Mesenchymal stem cell (in vitro differentiated cells and primary cell): ENCODE data around the gene TAMALIN.
A peak's percentile ranks its signal among the peaks of the same experiment; 100 is the strongest.

Source experiments
- DNase-seq: peaks from one replicate; pipeline ENCODE4 v3.0.0-alpha.2; 2013
- H2AFZ ChIP-seq: one replicate; pipeline ENCODE4 v1.6.1; 2013; ENCODE audit warnings: low read depth, mild to moderate bottlenecking, control low read depth, inconsistent platforms, low read length, moderate library complexity
- H2AK5ac ChIP-seq: 2 replicates; pipeline ENCODE4 v1.6.1; 2013; ENCODE audit warnings: low read length, moderate library complexity, mild to moderate bottlenecking, inconsistent platforms; ENCODE audit not compliant: severe bottlenecking
- H2BK120ac ChIP-seq: one replicate; pipeline ENCODE4 v1.6.1; 2013; ENCODE audit warnings: low read depth, mild to moderate bottlenecking, inconsistent platforms, low read length, moderate library complexity
- H2BK12ac ChIP-seq, 2 experiments: one replicate each; pipeline ENCODE4 v1.6.1; 2013; ENCODE audit warnings: inconsistent platforms in 2 of 2, low read length in 2 of 2, mild to moderate bottlenecking in 2 of 2, moderate library complexity in 2 of 2, control low read depth in 1 of 2
- H2BK15ac ChIP-seq: one replicate; pipeline ENCODE4 v1.6.1; 2013; ENCODE audit warnings: mild to moderate bottlenecking, low read depth, inconsistent platforms; ENCODE audit not compliant: poor library complexity, severe bottlenecking
- H2BK5ac ChIP-seq: 2 replicates; pipeline ENCODE4 v1.6.1; 2013; ENCODE audit warnings: low read depth, mild to moderate bottlenecking, low read length, control low read depth, inconsistent platforms; ENCODE audit not compliant: poor library complexity, severe bottlenecking
- H3K14ac ChIP-seq, 2 experiments: one replicate each; pipeline ENCODE4 v1.6.1; 2013; ENCODE audit warnings: inconsistent platforms in 2 of 2, low read length in 2 of 2, control low read depth in 1 of 2, mild to moderate bottlenecking in 1 of 2, moderate library complexity in 1 of 2
- H3K18ac ChIP-seq, 2 experiments: one replicate each; pipeline ENCODE4 v1.6.1; 2013; ENCODE audit warnings: inconsistent platforms in 2 of 2, low read length in 2 of 2, control low read depth in 1 of 2, low read depth in 1 of 2, mild to moderate bottlenecking in 1 of 2
- H3K23ac ChIP-seq, 2 experiments: one replicate each; pipeline ENCODE4 v1.6.1; 2013; ENCODE audit warnings: inconsistent platforms in 2 of 2, low read length in 2 of 2, mild to moderate bottlenecking in 2 of 2, moderate library complexity in 2 of 2, control low read depth in 1 of 2
- H3K27ac ChIP-seq: 2 replicates; pipeline ENCODE4 v1.5.1; 2013; ENCODE audit warnings: mild to moderate bottlenecking, moderate library complexity, low read length, control low read depth, inconsistent platforms; ENCODE audit not compliant: poor library complexity, severe bottlenecking
- H3K27me3 ChIP-seq, 2 experiments: 2 replicates each; pipeline versions ENCODE4 v1.6.1 to v1.7.0; 2013; ENCODE audit warnings: low read length in 2 of 2, mild to moderate bottlenecking in 2 of 2, moderate library complexity in 2 of 2, control low read depth in 1 of 2, inconsistent platforms in 1 of 2; ENCODE audit not compliant: control insufficient read depth in 1 of 2, insufficient read depth in 1 of 2
- H3K36me3 ChIP-seq, 2 experiments: 2 replicates each; pipeline versions ENCODE4 v1.6.1 to v1.7.0; 2013; ENCODE audit warnings: low read length in 2 of 2, control low read depth in 1 of 2, inconsistent platforms in 1 of 2, low read depth in 1 of 2, mild to moderate bottlenecking in 1 of 2; ENCODE audit not compliant: insufficient read depth in 2 of 2, control insufficient read depth in 1 of 2
- H3K4ac ChIP-seq, 2 experiments: one replicate each; pipeline ENCODE4 v1.6.1; 2013; ENCODE audit warnings: inconsistent platforms in 2 of 2, low read length in 2 of 2, mild to moderate bottlenecking in 2 of 2, moderate library complexity in 2 of 2, control low read depth in 1 of 2, low read depth in 1 of 2
- H3K4me1 ChIP-seq: 2 replicates; pipeline ENCODE4 v1.6.1; 2013; ENCODE audit warnings: low read depth, low read length, control low read depth; ENCODE audit not compliant: control insufficient read depth, insufficient read depth
- H3K4me2 ChIP-seq: 2 replicates; pipeline ENCODE4 v1.6.1; 2013; ENCODE audit warnings: low read length, mild to moderate bottlenecking, inconsistent platforms; ENCODE audit not compliant: poor library complexity, severe bottlenecking
- H3K4me3 ChIP-seq, 2 experiments: 2 replicates each; pipeline versions ENCODE4 v1.5.1 to v1.7.0; 2013; ENCODE audit warnings: low read length in 2 of 2, mild to moderate bottlenecking in 2 of 2, control low read depth in 1 of 2, low read depth in 1 of 2; ENCODE audit not compliant: insufficient read depth in 1 of 2
- H3K79me1 ChIP-seq: replicated peaks from 2 replicates; pipeline ENCODE4 v1.6.1; 2013; ENCODE audit warnings: mild to moderate bottlenecking, control low read depth, low read length, inconsistent platforms; ENCODE audit not compliant: poor library complexity, severe bottlenecking
- H3K9ac ChIP-seq: 2 replicates; pipeline ENCODE4 v1.7.0; 2013; ENCODE audit warnings: mild to moderate bottlenecking, low read length, moderate library complexity
- H3K9me3 ChIP-seq: 2 replicates; pipeline ENCODE4 v1.7.0; 2013; ENCODE audit warnings: mild to moderate bottlenecking, low read length; ENCODE audit not compliant: control insufficient read depth
- H4K8ac ChIP-seq: one replicate; pipeline ENCODE4 v1.6.1; 2013; ENCODE audit warnings: inconsistent platforms, mild to moderate bottlenecking, low read length, moderate library complexity
- H4K91ac ChIP-seq: one replicate; pipeline ENCODE4 v1.6.1; 2013; ENCODE audit warnings: mild to moderate bottlenecking, low read length, inconsistent platforms
- WGBS: methylation state at CpG from one replicate; pipeline ENCODE4 v1.1.7; 2013; ENCODE audit warnings: mixed read lengths; 5-methylcytosine and 5-hydroxymethylcytosine counted together

Gene TAMALIN

DNA sequence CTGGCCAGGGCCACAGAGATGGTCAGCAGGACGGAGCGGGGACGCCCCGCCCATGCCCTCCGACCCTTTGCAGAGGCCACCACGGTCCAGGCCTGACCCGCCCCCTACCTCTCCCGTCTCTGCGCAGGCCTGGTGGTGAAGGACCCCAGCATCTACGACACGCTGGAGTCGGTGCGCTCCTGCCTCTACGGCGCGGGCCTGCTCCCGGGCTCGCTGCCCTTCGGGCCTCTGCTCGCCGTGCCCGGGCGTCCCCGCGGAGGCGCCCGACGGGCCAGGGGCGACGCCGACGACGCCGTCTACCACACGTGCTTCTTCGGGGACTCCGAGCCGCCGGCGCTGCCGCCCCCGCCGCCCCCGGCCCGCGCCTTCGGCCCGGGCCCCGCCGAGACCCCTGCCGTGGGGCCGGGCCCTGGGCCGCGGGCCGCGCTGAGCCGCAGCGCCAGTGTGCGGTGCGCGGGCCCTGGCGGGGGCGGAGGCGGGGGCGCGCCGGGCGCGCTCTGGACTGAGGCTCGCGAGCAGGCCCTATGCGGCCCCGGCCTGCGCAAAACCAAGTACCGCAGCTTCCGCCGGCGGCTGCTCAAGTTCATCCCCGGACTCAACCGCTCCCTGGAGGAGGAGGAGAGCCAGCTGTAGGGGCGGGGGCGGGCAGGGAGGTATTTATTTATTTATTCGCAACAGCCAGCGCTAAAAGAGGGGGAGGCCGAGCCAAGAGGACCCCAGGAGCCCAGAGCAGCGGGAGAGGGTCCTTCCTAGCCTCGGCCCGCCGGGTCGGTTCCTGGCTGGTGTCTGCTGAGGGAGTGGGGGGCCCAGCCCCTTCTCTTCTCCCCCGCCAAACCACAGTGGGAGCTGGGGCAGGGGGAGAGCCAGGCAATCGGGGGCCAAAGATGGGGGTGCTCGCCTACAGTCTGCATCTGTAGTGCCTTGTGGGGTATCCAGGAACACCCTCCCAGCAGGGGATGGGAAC is 8.1 kb downstream of the TAMALIN start:
- no peak overlapping the region for H2AK5ac ChIP-seq
- no peak overlapping the region for H4K8ac ChIP-seq
- H3K27me3 ChIP-seq, result peaks cover 0 to under 1% of the 10 kb centered on the region in 2 experiments
- peaks cover 35 to 40% of the 10 kb centered on the region in 2 experiments for H3K36me3 ChIP-seq
- no peak overlapping the region for H3K4me2 ChIP-seq
- H3K14ac ChIP-seq, result no peak overlapping the region
- no peak overlapping the region for H3K27ac ChIP-seq
- WGBS, result 65% methylated on average over 78 of the region's 93 CpGs
- no peak overlapping the region for H2AFZ ChIP-seq
- H4K91ac ChIP-seq, result peak overlapping the region; percentile 6
- H2BK15ac ChIP-seq, result no peak overlapping the region
- H2BK5ac ChIP-seq, result no peak overlapping the region
- no peak overlapping the region for H3K4me3 ChIP-seq
- no peak overlapping the region for H2BK120ac ChIP-seq
- H3K4me1 ChIP-seq, result peaks cover 28% of the 10 kb centered on the region
- no peaks in the 10 kb centered on the region for H3K79me1 ChIP-seq
- no peak overlapping the region for H2BK12ac ChIP-seq
- no peak for DNase-seq
- no peaks in the 10 kb centered on the region for H3K9me3 ChIP-seq
- H3K23ac ChIP-seq, result no peak overlapping the region
- no peak overlapping the region for H3K4ac ChIP-seq
- no peak overlapping the region for H3K18ac ChIP-seq
- H3K9ac ChIP-seq, result no peak overlapping the region

DNA sequence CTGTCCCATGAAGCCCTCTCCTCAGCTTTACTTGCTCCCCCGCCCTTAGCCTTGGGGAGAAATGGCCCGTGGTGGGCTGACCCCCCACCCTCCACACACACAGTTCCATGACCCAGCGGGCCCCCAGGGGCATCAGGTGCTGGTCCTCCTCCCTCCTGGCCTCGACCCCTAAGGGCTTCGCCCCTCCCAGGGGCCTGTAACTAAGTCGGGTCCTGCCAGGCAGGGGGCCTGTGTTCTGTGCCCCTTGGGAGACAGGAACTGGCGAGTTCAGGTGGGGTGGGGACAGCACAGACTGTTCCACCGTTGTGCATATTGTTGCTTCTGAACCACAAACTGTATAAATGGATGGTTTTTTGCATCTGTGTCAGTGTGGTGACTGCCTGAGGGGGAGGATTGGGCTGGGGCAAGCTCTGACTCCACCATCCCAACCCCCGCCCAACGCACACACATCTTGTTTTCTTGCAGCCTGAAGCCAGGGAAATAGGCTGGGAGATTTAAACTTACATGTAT is 8.8 kb downstream of the TAMALIN start:
- Histone ChIP-seq H3K4ac (peak overlapping the region in 1 of 2 experiments; percentile 17), H3K9me3 (no peaks in the 10 kb centered on the region), H3K4me2 (no peak overlapping the region), H3K4me1 (peaks cover 28% of the 10 kb centered on the region), H3K18ac (no peak overlapping the region), H2BK12ac (no peak overlapping the region), H3K27me3 (peaks cover 0 to 8% of the 10 kb centered on the region in 2 experiments), H2BK120ac (no peak overlapping the region), H3K4me3 (no peak overlapping the region), H3K79me1 (no peaks in the 10 kb centered on the region), H4K91ac (no peak overlapping the region), H3K27ac (no peak overlapping the region), H3K36me3 (peaks cover 35 to 40% of the 10 kb centered on the region in 2 experiments), H3K14ac (no peak overlapping the region), H2AFZ (no peak overlapping the region), H2BK15ac (no peak overlapping the region), H3K23ac (no peak overlapping the region), H3K9ac (no peak overlapping the region), H2BK5ac (no peak overlapping the region), H2AK5ac (peak overlapping the region; percentile 14), H4K8ac (peak overlapping the region; percentile 1)
- 84% methylated on average over 10 of the region's 10 CpGs for WGBS
- no peak for DNase-seq

DNA sequence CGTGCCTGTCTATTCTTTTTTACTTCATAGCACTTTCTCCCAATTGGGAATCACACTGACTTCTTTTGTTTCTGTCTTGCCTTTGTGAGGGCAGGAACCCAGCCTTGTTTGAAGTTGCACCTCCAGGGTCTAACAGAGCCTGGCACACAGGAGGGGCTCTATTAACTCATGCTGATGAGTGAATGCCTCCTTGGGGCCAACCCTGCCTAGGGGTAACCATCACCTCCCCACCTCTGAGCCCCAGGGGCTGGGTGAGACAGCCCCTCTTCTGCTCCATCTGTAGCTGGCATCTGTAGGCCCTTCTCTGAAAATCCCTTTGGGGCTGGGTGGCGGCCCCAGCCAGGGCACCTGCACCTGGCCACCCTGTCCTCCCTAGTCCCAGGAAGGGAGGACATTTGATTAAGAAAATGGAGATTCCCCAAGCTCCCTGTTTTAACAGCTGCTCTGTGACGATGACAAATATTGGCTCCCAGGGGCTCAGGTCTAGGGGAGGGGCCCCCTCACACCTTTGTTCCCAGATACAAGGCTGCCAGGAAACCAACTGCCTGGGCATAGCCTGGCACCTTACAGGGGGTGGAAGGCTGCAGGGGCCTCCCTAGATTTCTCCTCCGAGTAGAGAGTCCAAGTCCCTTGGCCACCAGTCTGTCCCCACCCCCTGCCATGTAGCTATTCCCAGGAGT is 11.8 kb downstream of the TAMALIN start:
- H3K4me2 ChIP-seq, result peak overlapping the region; percentile 17
- no peak overlapping the region for H3K9ac ChIP-seq
- no peak overlapping the region for H3K18ac ChIP-seq
- no peak overlapping the region for H2BK5ac ChIP-seq
- H3K4me1 ChIP-seq, result peaks cover 34% of the 10 kb centered on the region
- H3K79me1 ChIP-seq, result no peaks in the 10 kb centered on the region
- WGBS, result 91% methylated on average over 3 of the region's 4 CpGs
- H2AK5ac ChIP-seq, result peak overlapping the region; percentile 43
- no peaks in the 10 kb centered on the region for H3K9me3 ChIP-seq
- DNase-seq, result no peak
- H3K36me3 ChIP-seq, result peaks cover 18 to 20% of the 10 kb centered on the region in 2 experiments
- H3K23ac ChIP-seq, result no peak overlapping the region
- peaks cover 0 to 20% of the 10 kb centered on the region in 2 experiments for H3K27me3 ChIP-seq
- no peak overlapping the region for H3K4me3 ChIP-seq
- no peak overlapping the region for H2BK12ac ChIP-seq
- H3K4ac ChIP-seq, result no peak overlapping the region
- H3K14ac ChIP-seq, result no peak overlapping the region
- H2BK15ac ChIP-seq, result no peak overlapping the region
- H4K8ac ChIP-seq, result no peak overlapping the region
- H4K91ac ChIP-seq, result no peak overlapping the region
- H2BK120ac ChIP-seq, result no peak overlapping the region
- no peak overlapping the region for H3K27ac ChIP-seq
- no peak overlapping the region for H2AFZ ChIP-seq
